HG02870 (cell line): Measurements from ENCODE around the gene SIGLEC5.
"Not testable (repeated sequence)": the region's sequence is repeated elsewhere in the genome, so short reads cannot be mapped to it uniquely, and the experiment has no call there.

Source experiments
- ATAC-seq: cut with Tn5 transposase; IDR thresholded peaks from one replicate; pipeline ENCODE4 v1.9.1; 2021; ENCODE audit warnings: mild to moderate bottlenecking, moderate library complexity; ENCODE audit not compliant: unreplicated experiment

The SIGLEC5 gene, protein sequence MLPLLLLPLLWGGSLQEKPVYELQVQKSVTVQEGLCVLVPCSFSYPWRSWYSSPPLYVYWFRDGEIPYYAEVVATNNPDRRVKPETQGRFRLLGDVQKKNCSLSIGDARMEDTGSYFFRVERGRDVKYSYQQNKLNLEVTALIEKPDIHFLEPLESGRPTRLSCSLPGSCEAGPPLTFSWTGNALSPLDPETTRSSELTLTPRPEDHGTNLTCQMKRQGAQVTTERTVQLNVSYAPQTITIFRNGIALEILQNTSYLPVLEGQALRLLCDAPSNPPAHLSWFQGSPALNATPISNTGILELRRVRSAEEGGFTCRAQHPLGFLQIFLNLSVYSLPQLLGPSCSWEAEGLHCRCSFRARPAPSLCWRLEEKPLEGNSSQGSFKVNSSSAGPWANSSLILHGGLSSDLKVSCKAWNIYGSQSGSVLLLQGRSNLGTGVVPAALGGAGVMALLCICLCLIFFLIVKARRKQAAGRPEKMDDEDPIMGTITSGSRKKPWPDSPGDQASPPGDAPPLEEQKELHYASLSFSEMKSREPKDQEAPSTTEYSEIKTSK

DNA sequence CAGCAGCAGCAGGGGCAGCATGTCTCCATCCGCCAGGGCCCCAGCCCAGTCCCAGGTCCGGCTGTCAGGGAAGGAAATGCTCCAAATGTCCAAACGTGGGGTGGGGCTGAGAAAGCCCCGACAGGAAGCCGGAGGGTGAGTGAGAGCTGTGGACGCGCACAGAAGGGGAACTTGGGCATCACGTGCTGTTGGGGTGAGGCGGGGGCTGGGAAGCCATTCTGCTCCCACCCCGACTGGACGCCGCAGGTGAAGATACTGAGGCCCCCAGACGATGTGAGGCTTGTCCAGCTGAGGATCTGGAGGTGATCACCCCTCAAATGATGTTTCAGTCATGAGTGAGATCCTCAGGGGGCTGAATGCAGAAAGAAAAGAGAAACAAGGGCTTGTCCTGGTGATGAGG, at the start of gene SIGLEC5:
TSS of gene SIGLEC5 (minus strand) at position 87 of the 400 bp plus-strand sequence. CDS start at position 21, 66 bp downstream.
- not testable (repeated sequence) for ATAC-seq

DNA sequence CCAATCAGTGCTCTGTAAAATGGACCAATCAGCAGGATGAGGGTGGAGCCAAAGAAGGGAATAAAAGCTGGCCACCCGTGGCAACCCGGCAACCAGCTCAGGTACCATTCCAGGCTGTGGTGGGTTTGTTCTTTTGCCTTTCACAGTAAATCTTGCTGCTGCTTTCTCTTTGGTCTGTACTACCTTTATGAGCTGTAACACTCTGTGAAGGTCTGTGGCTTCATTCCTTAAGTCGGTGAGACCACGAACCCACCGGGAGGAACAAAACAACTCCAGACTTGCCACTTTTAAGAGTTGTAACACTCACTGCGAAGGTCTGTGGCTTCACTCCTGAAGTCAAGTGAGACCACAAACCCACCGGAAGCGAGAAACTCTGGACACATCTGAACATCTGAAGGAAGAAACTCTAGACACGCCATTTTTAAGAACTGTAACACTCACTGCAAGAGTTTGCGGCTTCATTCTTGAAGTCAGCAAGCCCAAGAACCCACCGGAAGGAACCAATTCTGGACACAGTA, 46.4 kb upstream of the SIGLEC5 start:
- ATAC-seq: no peak

DNA sequence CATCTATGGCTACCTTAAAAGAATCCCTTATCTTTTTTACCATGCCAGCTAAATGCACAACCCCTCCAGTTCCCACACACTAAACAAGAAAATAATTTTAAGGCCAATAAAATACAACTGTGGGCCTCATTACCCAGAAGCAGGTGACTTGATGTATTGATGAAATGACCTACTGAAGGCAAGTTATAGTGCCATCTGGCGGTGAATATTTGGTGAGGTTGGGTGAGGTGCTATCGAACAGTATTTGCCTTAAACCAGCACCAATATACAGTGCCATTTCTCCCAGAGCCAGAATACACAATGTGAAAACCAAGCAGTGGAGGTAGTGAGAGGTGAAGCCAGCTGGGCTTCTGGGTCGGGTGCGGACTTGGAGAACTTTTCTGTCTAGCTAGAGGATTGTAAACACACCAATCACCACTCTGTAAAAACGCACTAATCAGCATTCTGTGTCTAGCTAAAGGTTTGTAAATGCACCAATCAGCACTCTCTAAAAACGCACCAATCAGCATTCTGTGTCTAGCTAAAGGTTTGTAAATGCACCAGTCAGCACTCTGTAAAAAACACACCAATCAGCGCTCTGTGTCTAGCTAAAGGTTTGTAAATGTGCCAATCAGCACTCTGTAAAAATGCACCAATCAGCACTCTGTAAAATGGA, 45.8 kb upstream of the SIGLEC5 start:
- not testable (repeated sequence) for ATAC-seq

DNA sequence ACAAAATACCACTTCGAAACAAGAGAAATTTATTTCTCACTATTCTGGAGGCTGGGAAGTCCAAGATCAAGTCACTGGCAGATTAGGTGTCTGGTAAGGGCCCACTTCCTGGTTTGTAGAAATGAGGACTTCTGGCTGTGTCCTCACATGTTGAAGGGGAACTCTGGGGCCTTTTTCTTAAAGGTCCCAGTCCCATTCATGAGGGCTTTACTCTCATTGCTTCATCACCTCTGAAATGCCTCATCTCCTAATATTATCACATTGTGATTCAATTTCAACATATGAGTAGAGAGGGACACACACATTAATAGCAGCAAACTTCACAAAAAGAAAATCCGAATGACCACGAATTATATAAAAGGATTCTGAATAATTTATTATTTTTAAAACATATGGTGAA, 38.0 kb upstream of the SIGLEC5 start:
- no peak for ATAC-seq

DNA sequence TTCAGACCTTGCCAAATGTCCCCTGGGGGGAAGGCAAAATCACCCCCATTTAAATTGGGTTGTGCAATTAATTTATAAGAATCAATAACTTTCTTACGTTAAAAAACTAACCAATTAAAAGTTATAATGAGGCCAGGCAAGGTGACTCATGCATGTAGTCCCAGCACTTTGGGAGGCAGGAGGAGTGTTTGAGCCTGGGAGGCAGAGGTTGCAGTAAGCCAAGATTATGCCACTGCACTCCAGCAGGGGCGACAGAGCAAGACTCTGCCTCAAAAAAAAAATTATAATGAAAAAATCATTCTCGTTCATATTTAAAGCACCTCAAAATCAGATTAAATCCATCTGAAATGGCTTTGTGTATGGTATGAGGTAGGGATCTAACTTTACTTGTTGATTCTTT, 34.8 kb upstream of the SIGLEC5 start:
- no peak for ATAC-seq

DNA sequence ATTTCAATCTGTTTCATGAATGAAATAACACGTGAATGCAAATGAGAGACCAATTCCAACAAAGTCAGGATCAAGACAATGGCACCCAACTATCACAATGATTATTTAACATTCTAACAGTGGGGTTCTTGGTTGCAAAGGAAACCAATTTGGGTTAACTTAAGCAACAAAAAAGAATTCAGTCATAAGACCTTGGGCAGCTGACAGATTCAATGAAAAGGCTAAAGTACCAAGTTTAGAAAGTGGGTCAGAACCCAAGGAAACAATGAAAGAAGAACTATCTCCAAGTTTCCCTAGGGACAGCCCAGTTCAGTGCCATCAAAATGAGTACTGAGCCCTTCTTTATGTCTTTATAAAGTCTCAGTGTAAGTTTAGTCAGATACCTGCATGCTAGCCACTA, 33.9 kb upstream of the SIGLEC5 start:
- ATAC-seq: no peak

DNA sequence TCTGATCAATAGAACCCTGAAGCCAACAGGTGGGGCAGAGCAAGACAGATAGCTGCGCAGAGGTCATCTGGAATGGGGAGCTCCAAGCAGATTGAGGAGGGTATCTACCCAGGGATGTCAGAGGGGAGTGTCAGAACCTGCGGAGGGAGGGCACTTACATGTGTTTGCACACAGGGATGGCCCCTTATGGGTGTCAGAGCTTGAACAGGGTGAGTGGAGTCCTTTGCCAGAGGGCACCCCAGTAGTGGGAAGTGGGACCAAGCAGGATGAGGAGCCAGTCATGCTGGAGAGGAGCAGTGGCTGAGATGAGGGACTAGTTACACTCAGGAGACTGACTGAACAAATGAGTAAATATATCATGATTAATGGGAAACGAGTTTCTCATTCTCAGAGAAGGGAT, 33.4 kb upstream of the SIGLEC5 start:
- ATAC-seq: no peak

DNA sequence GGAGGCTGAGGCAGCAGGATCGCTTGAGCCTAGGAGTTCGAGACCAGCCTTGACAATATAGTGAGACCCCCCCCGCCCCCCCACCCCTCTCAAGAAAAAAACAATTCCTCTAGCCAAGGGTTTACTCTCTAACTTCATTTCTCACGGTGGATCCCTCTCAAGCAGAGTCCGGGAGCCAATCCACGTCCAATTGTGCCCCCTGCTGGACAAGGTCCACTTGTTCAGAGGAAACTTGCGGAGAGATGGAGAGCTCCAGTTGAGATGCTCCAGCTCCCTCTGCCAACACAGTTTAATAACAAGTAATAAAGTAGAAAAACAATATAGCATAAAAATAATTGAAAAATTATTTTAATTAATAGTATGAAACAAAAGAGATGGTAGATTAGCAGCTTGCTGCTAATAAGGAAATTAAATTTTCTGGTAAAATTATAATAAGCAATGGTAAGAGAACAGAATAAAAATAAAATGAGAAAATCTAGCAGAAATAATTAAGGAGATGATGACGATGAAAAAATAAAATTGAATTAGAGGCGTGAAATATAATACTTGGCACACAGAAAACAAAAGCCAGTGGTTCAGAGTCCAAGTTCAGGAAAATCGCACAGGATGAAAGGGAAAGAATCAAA, 30.9 kb upstream of the SIGLEC5 start:
- ATAC-seq: no peak

DNA sequence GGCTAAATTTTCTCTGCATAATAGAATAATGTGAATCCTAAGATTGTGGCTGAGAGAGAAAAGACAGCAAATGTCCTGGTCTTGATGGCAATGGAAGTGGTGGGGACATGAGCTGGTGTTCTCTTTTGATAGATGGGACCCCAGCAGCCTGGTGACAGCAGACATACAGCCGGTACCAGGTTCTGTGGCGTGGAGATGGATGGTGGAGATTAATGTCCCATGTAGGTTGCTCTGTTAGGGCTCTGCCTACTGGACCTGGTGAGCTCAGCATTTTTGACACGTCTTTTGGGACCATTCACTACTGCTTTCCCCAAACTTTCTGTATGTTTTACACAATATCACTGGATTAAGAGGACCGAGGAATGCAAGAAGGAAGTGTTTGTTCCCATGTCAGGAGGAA, 24.6 kb upstream of the SIGLEC5 start:
- ATAC-seq: no peak

DNA sequence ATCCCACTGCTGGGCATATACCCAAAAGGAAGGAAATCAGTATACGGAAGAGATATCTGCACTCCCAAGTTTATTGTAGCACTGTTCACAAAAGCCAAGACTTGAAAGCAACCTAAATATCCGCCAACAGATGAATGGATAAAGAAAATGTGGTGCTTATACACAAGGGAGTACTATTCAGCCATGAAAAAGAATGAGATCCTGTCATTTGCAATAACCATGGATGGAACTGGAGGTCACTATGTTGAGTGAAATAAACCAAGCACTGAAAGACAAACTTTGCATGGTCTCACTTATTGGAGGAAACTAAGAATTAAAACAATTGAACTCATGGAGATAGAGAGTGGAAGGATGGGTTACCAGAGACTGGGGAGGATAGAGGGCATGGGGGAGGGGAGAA, 23.0 kb upstream of the SIGLEC5 start:
- no peak for ATAC-seq

DNA sequence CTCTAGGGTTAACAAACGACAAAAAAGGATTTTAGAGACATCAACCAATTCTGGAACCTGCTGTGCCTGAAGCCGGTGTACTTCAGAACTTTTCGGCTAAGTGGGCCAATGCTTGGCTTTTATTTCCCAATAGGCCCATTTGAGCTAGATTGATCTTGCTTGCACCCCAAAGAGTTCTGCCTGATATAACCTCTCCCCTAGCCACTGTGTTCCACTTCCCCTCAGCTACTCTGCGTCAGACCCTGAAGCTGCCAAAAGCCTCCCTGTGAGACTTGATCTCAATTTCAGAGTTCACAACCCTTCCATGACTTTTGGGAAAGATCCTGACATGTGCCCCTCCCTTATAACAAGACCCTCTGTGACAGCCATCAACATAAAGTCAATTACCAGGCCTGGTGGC, 22.1 kb upstream of the SIGLEC5 start:
- no peak for ATAC-seq

DNA sequence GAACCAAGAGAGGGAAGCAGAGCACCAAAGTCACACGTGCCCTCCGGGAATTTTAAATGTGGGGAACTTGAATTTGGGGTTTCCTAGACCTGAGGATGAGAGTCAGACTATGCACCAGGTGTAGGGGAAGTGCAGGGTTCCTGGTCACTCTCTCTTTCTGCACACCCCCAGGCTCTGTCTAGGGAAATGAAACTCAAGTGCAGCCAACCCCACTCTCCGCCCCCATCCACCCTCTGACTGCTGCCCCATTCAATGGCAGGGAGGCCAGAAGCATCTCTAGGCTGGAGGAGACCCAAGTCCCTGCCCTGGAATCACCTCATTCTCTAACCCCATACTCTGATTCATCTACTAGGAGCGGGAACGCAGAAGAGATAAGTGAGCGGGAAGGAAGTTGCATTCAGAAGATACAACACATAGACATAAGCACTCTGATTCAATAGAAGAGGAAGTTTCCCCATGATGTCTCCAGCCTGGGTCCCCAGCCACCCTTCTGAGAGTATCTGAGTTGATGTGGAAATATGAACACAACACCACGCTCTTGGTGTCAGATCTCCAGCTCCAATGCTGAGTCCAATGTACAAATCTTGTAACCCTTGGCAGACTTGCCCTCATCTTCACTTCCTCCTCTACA, 21.1 kb upstream of the SIGLEC5 start:
- ATAC-seq: no peak

DNA sequence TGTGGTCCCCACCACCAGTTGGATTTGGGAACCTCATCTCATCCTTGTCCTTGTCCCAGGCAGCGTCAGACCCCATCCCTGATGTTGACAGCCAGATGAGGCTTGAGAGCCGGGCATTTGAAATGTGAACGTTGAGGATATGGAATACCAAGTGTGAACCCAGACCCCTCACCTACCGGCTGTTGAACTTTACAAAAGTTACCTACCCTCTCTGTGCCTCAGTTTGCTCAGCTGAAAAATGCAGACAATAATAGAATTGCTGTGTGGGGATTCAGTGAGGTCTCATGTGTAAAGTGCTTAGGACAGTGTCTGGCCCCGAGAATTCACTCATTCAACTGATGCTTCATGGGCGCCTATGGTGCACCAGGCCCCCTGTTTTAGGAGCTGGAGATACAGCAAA, 17.1 kb upstream of the SIGLEC5 start:
- no peak for ATAC-seq

DNA sequence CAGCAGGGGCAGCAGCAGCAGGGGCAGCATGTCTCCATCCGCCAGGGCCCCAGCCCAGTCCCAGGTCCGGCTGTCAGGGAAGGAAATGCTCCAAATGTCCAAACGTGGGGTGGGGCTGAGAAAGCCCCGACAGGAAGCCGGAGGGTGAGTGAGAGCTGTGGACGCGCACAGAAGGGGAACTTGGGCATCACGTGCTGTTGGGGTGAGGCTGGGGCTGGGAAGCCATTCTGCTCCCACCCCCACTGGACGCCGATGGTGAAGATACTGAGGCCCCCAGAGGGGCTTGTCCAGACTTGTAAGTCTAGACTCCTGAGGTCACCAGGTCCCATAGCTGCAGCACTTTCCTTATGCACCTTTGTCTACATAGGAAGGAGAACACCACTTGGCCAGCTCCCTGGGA, 16.5 kb upstream of the SIGLEC5 start, which contains the start of gene SIGLEC14:
TSS of gene SIGLEC14 (minus strand) at position 96 of the 400 bp plus-strand sequence. CDS start at position 30, 66 bp downstream.
- not testable (repeated sequence) for ATAC-seq

DNA sequence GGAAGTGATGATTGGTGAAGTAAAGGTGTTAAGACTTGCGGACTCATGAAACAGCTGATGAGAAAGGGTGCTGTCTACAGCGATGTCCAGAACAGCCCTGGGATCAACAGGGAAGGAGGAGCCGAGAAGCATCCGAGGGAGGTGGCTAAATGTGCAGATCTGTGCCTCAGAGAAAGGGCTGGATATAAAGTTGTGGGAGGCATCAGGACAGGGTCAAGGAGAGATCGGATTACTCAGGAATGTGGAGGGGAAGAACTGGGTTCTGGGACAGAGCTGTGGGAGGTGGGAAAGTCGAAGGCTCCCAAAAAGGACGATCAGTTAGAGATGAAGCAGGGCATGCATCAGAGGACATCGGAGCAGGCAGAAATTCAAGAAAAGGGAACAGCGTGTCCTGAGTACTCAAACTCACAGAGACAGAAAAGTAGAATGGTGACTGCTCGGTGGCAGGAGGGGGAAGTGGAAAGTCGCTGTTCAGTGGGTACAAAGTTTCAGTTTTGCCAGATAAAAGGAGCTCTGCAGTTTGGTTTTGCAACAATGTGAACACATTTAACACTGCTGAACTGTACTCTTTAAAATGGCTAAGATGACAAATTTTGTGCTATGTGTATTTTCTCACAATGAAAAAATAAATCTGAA, 14.6 kb upstream of the SIGLEC5 start:
- ATAC-seq: no peak

DNA sequence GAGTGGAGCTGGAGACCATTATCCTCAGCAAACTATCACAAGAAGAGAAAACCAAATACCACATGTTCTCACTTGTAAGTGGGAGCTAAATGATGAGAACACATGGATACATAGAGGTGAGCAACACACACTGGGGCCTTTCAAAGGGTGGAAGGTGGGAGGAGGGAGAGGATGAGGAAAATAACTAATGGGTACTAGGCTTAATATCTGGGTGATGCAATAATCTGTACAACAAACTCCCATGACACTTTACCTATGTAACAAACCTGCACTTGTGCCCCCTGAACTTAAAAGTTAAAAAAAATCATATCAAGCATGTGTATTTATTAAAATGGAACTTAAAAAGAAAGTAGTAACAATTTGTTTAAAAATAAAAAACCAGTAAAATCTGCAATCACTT, 11.4 kb upstream of the SIGLEC5 start:
- ATAC-seq: no peak

DNA sequence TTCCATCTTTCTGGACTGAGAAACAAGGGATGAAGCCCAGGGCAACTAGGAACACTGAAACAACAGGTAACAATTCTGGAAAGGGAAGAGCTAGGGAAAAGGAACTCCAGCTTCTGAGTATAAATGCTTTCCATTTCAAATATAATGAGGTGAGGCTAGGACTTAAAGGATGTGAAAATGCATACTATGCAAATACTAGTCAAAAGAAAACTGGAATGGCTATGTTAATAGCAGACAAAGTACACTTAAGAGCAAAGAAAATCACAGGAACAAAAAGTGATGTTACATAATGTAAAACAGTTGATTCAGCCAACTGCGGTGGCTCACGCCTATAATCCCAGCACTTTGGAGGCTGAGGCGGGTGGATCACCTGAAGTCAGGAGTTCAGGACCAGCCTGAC, 10.2 kb upstream of the SIGLEC5 start:
- ATAC-seq: no peak

DNA sequence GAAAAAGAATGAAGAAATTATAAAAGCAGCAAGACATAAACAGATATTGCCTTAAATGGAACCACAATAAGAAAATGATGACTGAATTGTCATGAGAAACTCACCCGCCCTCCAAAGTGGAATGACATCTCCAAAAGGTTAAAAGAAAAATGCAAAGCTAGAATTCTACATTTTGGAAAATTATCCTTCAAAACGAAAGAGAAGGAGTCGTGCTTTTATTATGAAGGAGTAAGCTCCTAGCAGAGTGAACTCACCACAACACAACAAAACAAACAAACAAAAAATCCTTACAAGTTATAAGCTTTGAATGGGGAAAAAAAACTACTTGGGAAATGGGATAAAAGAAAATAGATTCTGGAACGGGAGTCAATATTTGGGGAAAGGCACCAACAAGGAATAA, 9.7 kb upstream of the SIGLEC5 start:
- no peak for ATAC-seq

DNA sequence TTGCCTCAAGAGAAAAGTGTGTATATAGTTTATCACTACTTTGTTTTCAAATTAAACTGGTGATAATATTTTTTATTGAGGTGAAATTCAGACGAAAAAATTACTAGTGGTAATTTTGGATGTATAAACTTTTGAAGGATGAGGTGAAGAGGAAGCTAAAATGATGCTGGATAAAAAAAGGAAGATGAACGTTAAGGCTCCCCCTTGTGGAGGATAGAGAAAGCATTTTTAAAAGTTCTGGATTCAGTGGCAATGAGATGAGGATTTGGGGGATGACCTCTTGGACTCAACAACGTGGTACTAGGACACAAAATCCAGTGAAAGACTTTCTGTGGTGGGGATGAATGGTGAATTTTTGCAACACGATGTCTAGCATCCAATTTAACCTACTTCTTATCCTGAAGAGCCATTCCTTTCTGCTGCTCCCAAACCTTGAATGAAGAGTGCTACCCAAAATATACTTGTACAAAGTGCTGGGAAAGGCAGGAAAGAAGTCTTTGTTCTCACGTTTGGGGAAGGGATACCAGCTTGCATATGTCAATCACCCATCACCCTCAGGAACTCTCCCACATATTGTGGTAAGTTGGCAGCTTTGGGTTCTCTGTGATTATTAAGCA, 7.3 kb upstream of the SIGLEC5 start:
- no peak for ATAC-seq

DNA sequence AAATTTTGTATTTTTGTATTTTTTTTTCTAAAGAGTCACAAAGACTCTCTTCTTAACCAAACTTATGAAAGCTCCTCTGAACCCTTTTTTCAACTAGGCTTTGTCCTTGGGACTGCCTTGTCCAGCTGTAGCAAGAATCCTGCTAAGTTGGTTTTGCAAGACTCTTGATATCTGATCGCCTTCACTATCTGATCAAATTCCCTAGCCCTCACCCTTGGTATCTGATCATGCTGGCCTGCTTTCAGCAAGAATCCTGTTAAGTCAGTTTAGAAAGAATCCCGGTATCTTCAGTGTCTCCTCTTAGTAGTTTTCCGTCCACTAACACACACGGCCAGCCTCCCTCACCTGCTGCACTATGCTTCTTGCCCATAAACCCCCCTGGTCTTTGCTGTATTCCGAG, 1.9 kb upstream of the SIGLEC5 start:
- no peak for ATAC-seq
